ENCODE measurements around the gene ERC1. TPM values are rescaled to one million over a fixed set of nuclear protein-coding genes. Genes with fewer than 3 reads are reported as not detected.

Gene ERC1
- total and polyA plus RNA-seq, 2 donors from 2014 or later: 5.1 to 68.3 TPM

DNA sequence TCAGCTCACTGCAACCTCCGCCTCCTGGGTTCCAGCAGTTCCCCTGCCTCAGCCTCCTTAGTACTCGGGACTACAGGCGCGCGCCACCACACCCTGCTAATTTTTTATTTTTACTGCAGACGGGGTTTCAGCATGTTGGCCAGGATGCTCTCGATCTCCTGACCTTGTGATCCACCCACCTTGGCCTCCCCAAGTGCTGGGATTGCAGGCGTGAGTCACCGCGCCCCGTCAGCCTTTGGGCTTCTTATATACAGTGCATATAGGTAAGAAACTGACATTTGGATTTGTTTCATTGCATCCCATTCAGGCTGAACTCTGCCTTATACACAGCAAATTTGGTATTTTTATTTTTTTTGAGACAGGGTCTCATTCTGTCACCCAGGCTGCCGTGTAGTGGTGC lies 176.8 kb downstream of the ERC1 start:
- intact Hi-C loops (cut with DNase I): no loop called here
- H3K27ac ChIP-seq (ENCODE audit: low read depth in 2 of 2, low read length in 2 of 2): no peak overlapping the region
- no peak for FAIRE-seq
- DNase-seq: peak in 1 of 5 donors; percentile 66
- TF ChIP-seq, protein P1, sequence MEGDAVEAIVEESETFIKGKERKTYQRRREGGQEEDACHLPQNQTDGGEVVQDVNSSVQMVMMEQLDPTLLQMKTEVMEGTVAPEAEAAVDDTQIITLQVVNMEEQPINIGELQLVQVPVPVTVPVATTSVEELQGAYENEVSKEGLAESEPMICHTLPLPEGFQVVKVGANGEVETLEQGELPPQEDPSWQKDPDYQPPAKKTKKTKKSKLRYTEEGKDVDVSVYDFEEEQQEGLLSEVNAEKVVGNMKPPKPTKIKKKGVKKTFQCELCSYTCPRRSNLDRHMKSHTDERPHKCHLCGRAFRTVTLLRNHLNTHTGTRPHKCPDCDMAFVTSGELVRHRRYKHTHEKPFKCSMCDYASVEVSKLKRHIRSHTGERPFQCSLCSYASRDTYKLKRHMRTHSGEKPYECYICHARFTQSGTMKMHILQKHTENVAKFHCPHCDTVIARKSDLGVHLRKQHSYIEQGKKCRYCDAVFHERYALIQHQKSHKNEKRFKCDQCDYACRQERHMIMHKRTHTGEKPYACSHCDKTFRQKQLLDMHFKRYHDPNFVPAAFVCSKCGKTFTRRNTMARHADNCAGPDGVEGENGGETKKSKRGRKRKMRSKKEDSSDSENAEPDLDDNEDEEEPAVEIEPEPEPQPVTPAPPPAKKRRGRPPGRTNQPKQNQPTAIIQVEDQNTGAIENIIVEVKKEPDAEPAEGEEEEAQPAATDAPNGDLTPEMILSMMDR (IDR thresholded peaks at IDR 0.05; ENCODE audit: borderline replicate concordance, extremely low read depth, insufficient read depth): no peak
- H3K9ac ChIP-seq (ENCODE audit: low read length in 3 of 3): no peak overlapping the region
- no peaks in the 10 kb centered on the region for H3K9me3 ChIP-seq (ENCODE audit: control insufficient read depth in 2 of 3, insufficient read depth in 1 of 3, low read length in 3 of 3)
- no peak overlapping the region for H3K4me3 ChIP-seq (ENCODE audit: low read length in 3 of 3)
- no peaks in the 10 kb centered on the region for H3K27me3 ChIP-seq (ENCODE audit: control insufficient read depth, insufficient read depth, low read length)
- no peaks in the 10 kb centered on the region for H3K36me3 ChIP-seq (ENCODE audit: control insufficient read depth in 2 of 3, insufficient read depth in 3 of 3, low read length in 3 of 3)
- peaks cover 0 to 4% (median 4%) of the 10 kb centered on the region in 3 donors for H3K4me1 ChIP-seq (ENCODE audit: control insufficient read depth in 2 of 3, insufficient read depth in 2 of 3, low read depth in 1 of 3, low read length in 3 of 3)

GRCh38 chr12:1170411-1170810 lies 179.4 kb downstream of the ERC1 start:
- intact Hi-C loops (cut with DNase I): no loop called here
- FAIRE-seq: no peak
- TF ChIP-seq, protein P1 (IDR thresholded peaks at IDR 0.05; ENCODE audit: borderline replicate concordance, extremely low read depth, insufficient read depth): no peak

DNA sequence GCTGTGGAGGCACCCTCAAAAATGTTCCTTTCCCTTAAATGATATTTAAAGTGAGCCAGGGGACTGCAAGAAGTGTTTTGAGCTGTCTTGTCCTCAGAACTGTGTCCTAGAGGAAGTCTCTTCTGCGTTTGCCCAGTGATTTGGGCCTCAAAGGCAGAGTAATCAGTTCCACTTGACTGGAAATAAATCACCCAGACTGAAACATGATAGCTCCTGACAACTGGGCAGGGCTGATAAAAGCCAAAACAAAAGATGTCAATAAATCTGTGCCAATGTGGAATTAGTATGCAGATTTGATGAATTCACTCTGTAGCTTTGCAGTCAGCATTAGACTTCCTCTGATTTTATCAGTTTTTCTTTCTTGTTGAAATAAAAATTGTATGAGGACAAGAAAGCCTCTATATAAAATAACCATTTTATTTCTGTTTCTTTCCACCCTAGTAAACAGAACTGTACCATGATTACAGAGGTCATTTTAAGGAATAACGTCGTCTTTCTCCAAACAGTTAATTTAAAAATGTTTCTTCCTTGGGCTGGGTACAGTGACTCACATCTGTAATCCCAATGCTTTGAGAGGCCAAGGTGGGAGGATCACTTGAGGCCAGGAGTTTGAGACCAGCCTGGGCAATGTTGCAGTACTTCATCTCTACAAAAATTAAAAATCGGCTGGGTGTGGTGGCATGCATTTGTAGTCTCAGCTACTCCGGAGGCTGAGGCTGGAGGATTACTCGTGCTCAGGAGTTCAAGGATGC lies 180.8 kb downstream of the ERC1 start:
- peak in 4 of 5 donors; percentile 37 to 82 (median 60) for DNase-seq
- H3K9ac ChIP-seq (ENCODE audit: low read length in 3 of 3): no peak overlapping the region
- no peak overlapping the region for H3K4me3 ChIP-seq (ENCODE audit: low read length in 3 of 3)
- H3K27me3 ChIP-seq (ENCODE audit: control insufficient read depth, insufficient read depth, low read length): no peaks in the 10 kb centered on the region
- H3K9me3 ChIP-seq (ENCODE audit: control insufficient read depth in 2 of 3, insufficient read depth in 1 of 3, low read length in 3 of 3): no peaks in the 10 kb centered on the region
- TF ChIP-seq, protein P1 (IDR thresholded peaks at IDR 0.05; ENCODE audit: borderline replicate concordance, extremely low read depth, insufficient read depth): no peak
- no peak for FAIRE-seq
- intact Hi-C loops (cut with DNase I): no loop called here
- H3K4me1 ChIP-seq (ENCODE audit: control insufficient read depth in 2 of 3, insufficient read depth in 2 of 3, low read depth in 1 of 3, low read length in 3 of 3): peaks cover 2 to 4% (median 4%) of the 10 kb centered on the region in 3 donors
- no peaks in the 10 kb centered on the region for H3K36me3 ChIP-seq (ENCODE audit: control insufficient read depth in 2 of 3, insufficient read depth in 3 of 3, low read length in 3 of 3)
- H3K27ac ChIP-seq (ENCODE audit: low read depth in 2 of 2, low read length in 2 of 2): no peak overlapping the region

More at GRCh38 chr12:1170411-1170810, 179.4 kb downstream of the ERC1 start:
- H3K4me1 ChIP-seq (ENCODE audit: control insufficient read depth in 2 of 3, insufficient read depth in 2 of 3, low read depth in 1 of 3, low read length in 3 of 3): peaks cover 2 to 4% (median 4%) of the 10 kb centered on the region in 3 donors
- no peak overlapping the region for H3K4me3 ChIP-seq (ENCODE audit: low read length in 3 of 3)
- H3K36me3 ChIP-seq (ENCODE audit: control insufficient read depth in 2 of 3, insufficient read depth in 3 of 3, low read length in 3 of 3): no peaks in the 10 kb centered on the region
- no peaks in the 10 kb centered on the region for H3K27me3 ChIP-seq (ENCODE audit: control insufficient read depth, insufficient read depth, low read length)
- H3K27ac ChIP-seq (ENCODE audit: low read depth in 2 of 2, low read length in 2 of 2): no peak overlapping the region
- H3K9ac ChIP-seq (ENCODE audit: low read length in 3 of 3): no peak overlapping the region
- no peak for DNase-seq
- H3K9me3 ChIP-seq (ENCODE audit: control insufficient read depth in 2 of 3, insufficient read depth in 1 of 3, low read length in 3 of 3): no peaks in the 10 kb centered on the region

Measured in kidney (tissue), 14 donors.